ENCODE results near the gene DSN1.

Gene DSN1, protein sequence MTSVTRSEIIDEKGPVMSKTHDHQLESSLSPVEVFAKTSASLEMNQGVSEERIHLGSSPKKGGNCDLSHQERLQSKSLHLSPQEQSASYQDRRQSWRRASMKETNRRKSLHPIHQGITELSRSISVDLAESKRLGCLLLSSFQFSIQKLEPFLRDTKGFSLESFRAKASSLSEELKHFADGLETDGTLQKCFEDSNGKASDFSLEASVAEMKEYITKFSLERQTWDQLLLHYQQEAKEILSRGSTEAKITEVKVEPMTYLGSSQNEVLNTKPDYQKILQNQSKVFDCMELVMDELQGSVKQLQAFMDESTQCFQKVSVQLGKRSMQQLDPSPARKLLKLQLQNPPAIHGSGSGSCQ

GRCh38 chr20:36773597-36774390 lies at the start of gene DSN1:
TSS of gene DSN1 (minus strand) at chr20:36773763. CDS start at chr20:36771458, 2,305 bp downstream.
- peak within 1 kb of the TSS; percentile 72 for H3K4me3 ChIP-seq (ENCODE audit: low read length)
- TF ChIP-seq ZNF274 (IDR thresholded peaks at IDR 0.05; ENCODE audit: low read depth, low read length) = no peak

GRCh38 chr20:36823121-36823520 lies 49.6 kb upstream of the DSN1 start:
- no peak for TF ChIP-seq ZNF274 (IDR thresholded peaks at IDR 0.05; ENCODE audit: low read depth, low read length)
- no peak overlapping the region for H3K4me3 ChIP-seq (ENCODE audit: low read length)

- no peak for TF ChIP-seq ZNF274 (IDR thresholded peaks at IDR 0.05; ENCODE audit: low read depth, low read length)
Measured at GRCh38 chr20:36821964-36822437, 48.4 kb upstream of the DSN1 start.

GRCh38 chr20:36820928-36821327 lies 47.4 kb upstream of the DSN1 start:
- TF ChIP-seq ZNF274 (IDR thresholded peaks at IDR 0.05; ENCODE audit: low read depth, low read length) = no peak
- no peak overlapping the region for H3K4me3 ChIP-seq (ENCODE audit: low read length)

More at GRCh38 chr20:36821964-36822437, 48.4 kb upstream of the DSN1 start:
- no peak overlapping the region for H3K4me3 ChIP-seq (ENCODE audit: low read length)

DNA sequence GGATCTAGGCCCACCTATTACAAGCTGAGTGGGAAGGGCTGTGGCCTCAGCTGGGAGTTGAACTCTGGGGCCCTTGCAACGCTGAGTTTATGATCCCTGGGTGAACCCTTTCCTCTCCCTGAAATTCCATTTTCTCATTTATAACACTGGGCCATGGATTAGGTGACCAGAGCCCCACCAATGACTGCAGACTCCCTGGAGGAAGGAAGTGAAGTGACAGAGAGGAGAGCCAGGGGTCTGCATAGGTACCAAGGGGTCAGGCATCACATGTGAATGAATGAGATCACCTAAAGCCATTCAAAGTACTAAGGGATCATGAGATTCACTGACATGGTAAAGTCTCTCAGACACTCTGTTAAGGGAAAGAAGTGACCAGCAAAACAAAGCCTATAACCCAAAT lies 46.5 kb upstream of the DSN1 start:
- H3K4me3 ChIP-seq (ENCODE audit: low read length) = no peak overlapping the region
- no peak for TF ChIP-seq ZNF274 (IDR thresholded peaks at IDR 0.05; ENCODE audit: low read depth, low read length)

- H3K4me3 ChIP-seq (ENCODE audit: low read length) = no peak overlapping the region
- no peak for TF ChIP-seq ZNF274 (IDR thresholded peaks at IDR 0.05; ENCODE audit: low read depth, low read length)
Measured at GRCh38 chr20:36819659-36820058, 46.1 kb upstream of the DSN1 start.

GRCh38 chr20:36818861-36819260 lies 45.3 kb upstream of the DSN1 start:
- no peak overlapping the region for H3K4me3 ChIP-seq (ENCODE audit: low read length)
- TF ChIP-seq ZNF274 (IDR thresholded peaks at IDR 0.05; ENCODE audit: low read depth, low read length) = no peak

DNA sequence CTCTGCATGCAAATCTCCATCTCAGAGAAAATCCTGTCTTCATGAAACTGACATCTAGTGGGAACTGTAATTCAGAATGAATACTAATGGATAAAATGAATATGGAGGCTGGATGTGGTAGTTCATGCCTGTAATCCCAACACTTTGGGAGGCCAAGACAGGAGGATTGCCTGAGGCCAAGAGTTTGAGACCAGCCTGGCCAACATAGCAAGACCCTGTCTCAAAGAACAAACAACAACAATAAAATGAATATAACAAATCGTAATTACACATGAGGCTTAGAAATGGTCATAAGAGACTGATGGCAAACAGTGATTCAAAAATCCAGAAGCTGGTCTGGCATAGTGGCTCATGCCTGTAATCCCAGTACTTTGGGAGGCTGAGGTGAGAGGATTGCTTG lies 44.6 kb upstream of the DSN1 start:
- H3K4me3 ChIP-seq (ENCODE audit: low read length) = no peak overlapping the region
- no peak for TF ChIP-seq ZNF274 (IDR thresholded peaks at IDR 0.05; ENCODE audit: low read depth, low read length)

GRCh38 chr20:36817496-36817895 lies 43.9 kb upstream of the DSN1 start:
- no peak for TF ChIP-seq ZNF274 (IDR thresholded peaks at IDR 0.05; ENCODE audit: low read depth, low read length)

DNA sequence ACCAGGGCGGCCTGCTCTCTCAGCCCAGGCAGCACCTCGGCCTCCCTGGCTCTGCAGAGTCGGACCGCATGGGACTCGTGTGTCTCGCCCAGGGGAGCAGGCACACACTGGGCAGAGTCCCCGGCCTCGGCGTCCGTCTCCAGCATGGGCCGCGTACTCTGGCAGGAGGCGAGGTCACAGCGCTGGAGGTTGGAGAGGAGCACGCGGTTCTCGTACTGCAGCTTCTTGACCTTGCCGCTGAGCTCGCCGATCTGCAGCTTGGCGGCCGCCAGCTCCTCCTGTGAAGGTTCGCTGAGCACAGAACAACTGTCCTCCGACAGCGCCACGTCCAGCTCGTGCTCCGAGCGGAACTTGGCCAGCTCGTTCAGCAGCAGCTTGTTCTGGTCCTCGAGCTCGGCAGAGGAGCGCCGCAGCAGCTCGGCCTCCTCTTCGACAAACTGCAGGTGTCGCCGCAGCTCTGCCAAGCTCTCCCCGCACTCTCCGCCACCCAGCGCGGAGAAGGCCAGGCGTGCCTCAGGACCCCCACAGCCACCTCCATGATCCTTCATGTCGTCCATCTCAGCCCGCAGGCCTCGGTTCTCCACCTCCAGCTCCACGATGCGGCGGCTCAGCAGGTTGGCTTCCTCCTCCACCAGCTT lies 42.0 kb upstream of the DSN1 start:
- H3K4me3 ChIP-seq (ENCODE audit: low read length) = no peak overlapping the region
- no peak for TF ChIP-seq ZNF274 (IDR thresholded peaks at IDR 0.05; ENCODE audit: low read depth, low read length)

More at GRCh38 chr20:36817496-36817895, 43.9 kb upstream of the DSN1 start:
- no peak overlapping the region for H3K4me3 ChIP-seq (ENCODE audit: low read length)

DNA sequence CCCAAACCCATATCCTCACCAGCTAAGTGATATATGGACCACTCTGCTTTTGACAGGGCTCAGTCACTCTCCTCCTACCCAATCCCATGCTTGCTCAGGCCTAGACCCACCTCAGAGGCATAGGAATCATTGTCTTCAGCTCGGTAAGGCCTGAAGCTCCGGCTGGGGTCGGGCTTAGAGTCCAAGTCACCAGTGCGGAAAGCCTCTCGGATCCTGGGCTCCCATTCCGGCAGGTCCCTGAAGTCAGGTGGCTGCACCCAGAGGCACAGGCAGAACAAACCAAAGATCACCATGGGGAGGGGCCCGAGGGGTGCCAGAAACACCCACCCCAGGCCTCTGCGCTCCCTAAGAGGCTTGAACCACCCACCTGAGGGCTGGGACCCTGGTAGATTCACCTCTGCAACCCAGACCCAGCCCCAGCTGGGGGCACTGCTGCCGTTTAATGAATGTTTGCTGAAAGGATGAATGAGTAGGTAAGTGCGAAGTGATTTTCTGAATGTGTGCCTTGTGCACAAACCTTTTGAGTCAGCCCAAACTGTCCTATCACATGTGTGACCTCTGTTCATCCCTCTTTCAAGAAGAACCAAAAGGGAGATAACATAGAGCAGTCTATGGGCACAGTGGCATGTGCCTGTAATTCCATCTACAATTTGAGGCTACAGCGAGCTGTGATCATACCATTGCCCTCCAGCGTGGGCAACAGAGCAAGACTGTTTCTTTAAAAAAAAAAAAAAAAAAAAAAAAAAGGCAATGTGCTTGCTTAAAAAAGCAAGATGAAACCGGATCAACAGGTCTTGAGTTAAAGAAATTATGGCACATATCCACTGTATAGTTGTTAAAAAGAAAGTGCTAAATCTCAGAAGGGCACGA lies 39.3 kb upstream of the DSN1 start:
- TF ChIP-seq ZNF274 (IDR thresholded peaks at IDR 0.05; ENCODE audit: low read depth, low read length) = no peak
- H3K4me3 ChIP-seq (ENCODE audit: low read length) = no peak overlapping the region

DNA sequence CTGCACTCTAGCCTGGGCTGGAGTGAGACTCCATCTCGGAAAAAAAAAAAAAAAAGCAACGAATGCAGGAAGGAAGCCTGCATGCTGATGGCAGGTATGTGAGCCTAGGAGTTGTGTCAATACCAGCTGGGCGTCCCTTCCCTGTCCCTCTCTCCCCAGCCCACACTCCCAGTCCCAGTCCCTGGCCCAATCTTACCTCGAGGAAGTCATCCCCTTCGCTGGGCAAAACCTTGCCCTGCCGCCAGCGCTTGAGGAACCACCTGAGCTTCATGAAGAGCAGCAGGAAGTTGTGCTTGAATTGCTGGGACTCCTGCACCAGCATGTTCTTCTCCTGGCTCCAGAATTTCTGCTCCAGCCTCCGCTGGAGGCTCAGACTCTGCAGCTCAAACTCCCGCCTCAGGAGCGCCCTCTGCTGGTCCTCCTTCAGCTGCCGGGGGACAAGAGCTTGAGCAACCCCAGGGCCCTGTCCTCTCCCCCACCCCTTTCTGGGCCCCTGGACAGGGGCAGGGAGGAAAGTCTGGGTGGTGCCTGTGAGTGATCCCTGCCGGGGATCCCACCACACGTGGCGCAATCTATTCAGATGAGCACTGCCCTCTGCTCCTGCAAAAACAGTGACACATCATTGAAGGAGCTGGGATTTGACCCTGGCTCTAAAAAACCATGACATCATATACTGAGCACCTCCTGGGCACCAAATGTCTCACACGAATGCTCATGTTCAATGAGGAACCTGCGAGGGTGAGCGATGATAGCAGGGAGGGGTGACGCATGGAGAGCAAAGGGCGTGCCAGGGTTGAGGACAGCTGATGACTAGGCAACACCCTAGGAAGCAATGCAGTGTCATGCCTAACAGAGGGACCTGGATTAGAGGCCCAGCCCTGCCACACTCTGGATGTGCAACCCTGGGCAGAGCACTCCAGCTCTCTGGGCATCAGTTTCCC lies 35.0 kb upstream of the DSN1 start:
- no peak for TF ChIP-seq ZNF274 (IDR thresholded peaks at IDR 0.05; ENCODE audit: low read depth, low read length)
- H3K4me3 ChIP-seq (ENCODE audit: low read length) = no peak overlapping the region
